ENCODE results near the gene C1QTNF6.

DNA sequence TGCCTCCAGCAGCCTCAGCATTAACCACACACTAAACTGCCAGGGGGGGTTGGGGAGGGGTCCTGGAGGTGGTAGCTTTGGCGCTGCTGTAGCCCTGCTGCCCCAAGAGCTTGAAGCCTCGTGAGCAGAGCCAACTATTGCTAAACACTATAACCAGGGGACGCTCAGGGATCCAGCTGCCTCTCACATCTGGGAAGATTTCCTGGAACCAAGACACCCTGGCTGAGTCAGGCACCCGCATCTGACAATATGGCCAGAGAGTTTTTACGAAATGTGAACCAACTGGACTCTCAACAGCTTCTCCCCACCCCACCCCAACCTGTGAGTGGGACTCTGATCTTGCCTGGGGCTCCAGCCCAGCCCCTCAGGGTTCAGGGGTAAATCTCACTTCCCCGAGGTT lies 14.3 kb downstream of the C1QTNF6 start:
- TF ChIP-seq, protein P1, sequence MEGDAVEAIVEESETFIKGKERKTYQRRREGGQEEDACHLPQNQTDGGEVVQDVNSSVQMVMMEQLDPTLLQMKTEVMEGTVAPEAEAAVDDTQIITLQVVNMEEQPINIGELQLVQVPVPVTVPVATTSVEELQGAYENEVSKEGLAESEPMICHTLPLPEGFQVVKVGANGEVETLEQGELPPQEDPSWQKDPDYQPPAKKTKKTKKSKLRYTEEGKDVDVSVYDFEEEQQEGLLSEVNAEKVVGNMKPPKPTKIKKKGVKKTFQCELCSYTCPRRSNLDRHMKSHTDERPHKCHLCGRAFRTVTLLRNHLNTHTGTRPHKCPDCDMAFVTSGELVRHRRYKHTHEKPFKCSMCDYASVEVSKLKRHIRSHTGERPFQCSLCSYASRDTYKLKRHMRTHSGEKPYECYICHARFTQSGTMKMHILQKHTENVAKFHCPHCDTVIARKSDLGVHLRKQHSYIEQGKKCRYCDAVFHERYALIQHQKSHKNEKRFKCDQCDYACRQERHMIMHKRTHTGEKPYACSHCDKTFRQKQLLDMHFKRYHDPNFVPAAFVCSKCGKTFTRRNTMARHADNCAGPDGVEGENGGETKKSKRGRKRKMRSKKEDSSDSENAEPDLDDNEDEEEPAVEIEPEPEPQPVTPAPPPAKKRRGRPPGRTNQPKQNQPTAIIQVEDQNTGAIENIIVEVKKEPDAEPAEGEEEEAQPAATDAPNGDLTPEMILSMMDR (conservative IDR thresholded peaks at IDR 0.05; ENCODE audit: low read depth, low read length), result no peak
- no peak for TF ChIP-seq EZH2 (IDR thresholded peaks at IDR 0.05; ENCODE audit: borderline replicate concordance, low read depth, low read length, poor library complexity, severe bottlenecking)

Measured in A673 (cell line).